ENCODE results near the gene ADAM10. TPM values are rescaled to one million over a fixed set of nuclear protein-coding genes. Genes with fewer than 3 reads are reported as not detected.

The ADAM10 gene
- total RNA-seq, 1 donor from 2014 or later = 106 TPM

DNA sequence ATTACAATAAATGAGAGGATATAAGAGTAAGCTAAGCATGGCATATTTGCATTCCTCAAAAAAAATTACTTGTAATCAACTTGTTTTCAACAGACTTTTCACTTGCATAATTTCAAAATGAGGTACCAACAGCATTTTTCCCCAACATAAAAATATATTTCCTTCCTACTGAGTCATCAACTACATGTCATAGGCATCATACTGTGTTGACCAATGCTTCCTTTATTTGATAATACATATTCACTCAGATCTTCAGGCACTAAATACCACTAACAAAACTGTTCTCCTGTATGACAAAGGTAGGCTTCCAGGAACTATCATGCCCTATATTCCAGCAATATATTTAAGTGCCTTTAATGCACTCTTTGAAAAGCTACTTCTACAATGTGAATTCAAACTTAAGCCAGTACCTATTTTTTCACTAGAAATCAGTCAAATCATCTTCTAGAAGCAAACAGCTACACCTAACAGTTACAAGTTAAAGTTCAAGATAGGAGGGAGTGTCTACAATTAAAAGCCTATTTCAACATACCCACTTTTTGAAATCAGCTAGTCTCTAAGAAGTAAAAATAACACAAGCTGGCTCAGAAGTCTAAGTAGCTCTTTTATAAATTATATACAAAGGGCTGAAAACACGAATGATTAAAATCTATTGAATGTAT is 11.3 kb downstream of the ADAM10 start:
- DNase-seq (ENCODE audit: low read depth) = no peak
- TF ChIP-seq CTCF (conservative IDR thresholded peaks at IDR 0.05; ENCODE audit: low read depth, low read length) = no peak
- no peak overlapping the region for H3K4me3 ChIP-seq (ENCODE audit: low read depth, low read length)

DNA sequence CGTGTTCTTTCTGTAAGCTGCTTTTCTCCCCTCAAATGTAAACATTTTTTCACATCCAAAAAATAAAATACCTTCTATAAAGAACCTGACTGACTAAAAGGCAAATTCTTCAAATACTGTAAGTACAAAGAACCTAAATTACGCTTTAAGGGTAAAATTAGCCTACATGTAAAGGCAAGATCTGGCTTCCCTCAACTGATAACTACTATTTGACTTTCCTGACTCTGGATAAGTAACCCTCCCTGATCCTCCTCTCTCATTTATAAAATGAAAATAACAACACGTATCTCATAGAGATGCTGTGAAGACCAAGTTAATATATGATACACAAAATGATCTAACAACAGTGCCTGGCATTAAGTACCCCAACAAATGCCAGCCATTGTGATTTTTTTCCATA is 12.2 kb downstream of the ADAM10 start:
- no peak for DNase-seq (ENCODE audit: low read depth)

GRCh38 chr15:58736018-58736643 is 13.4 kb downstream of the ADAM10 start:
- no peak for TF ChIP-seq CTCF (conservative IDR thresholded peaks at IDR 0.05; ENCODE audit: low read depth, low read length)
- no peak for DNase-seq (ENCODE audit: low read depth)
- H3K4me3 ChIP-seq (ENCODE audit: low read depth, low read length) = no peak overlapping the region

More for the DNA sequence above, 12.2 kb downstream of the ADAM10 start:
- no peak overlapping the region for H3K4me3 ChIP-seq (ENCODE audit: low read depth, low read length)
- TF ChIP-seq CTCF (conservative IDR thresholded peaks at IDR 0.05; ENCODE audit: low read depth, low read length) = no peak

DNA sequence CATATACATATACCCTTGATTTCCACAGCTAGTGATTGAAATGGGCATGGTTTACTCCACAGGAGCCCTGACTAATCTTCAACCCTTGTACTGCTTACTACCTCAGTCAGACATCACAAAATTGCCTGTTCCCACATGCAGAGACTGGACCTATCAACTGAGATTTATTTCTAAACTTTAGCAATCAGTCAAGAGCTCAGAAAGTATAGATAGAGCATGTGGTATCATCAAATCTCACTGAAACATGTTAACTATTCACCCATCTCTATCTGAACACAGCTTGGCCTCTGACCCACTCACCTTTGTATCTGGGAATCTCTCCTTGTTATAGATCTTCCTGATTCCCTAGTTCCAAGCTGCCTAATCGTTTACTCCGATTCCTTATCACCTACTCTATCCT is 14.6 kb downstream of the ADAM10 start:
- no peak overlapping the region for H3K4me3 ChIP-seq (ENCODE audit: low read depth, low read length)
- DNase-seq (ENCODE audit: low read depth) = no peak
- TF ChIP-seq CTCF (conservative IDR thresholded peaks at IDR 0.05; ENCODE audit: low read depth, low read length) = no peak

GRCh38 chr15:58732625-58733363 is 16.7 kb downstream of the ADAM10 start:
- no peak for TF ChIP-seq CTCF (conservative IDR thresholded peaks at IDR 0.05; ENCODE audit: low read depth, low read length)
- H3K4me3 ChIP-seq (ENCODE audit: low read depth, low read length) = no peak overlapping the region

GRCh38 chr15:58731756-58732535 is 17.6 kb downstream of the ADAM10 start:
- peak; percentile 74 for DNase-seq (ENCODE audit: low read depth)
- TF ChIP-seq CTCF (conservative IDR thresholded peaks at IDR 0.05; ENCODE audit: low read depth, low read length) = no peak
- no peak overlapping the region for H3K4me3 ChIP-seq (ENCODE audit: low read depth, low read length)

More at GRCh38 chr15:58732625-58733363, 16.7 kb downstream of the ADAM10 start:
- DNase-seq (ENCODE audit: low read depth) = no peak

All from epithelial cell of proximal tubule (primary cell).